Endothelial cell (in vitro differentiated cells): ENCODE results near the gene TUBB2B. TPM values are rescaled to one million over a fixed set of nuclear protein-coding genes. Genes with fewer than 3 reads are reported as not detected.

Experiments used
- DNase-seq: peaks from one replicate; pipeline ENCODE4 v3.0.0; 2021; ENCODE audit warnings: low spot score
- H3K27ac Mint-ChIP-seq: one replicate; pipeline ENCODE4 v1.8.0; 2021; ENCODE audit warnings: mixed read lengths, inconsistent platforms; ENCODE audit not compliant: unreplicated experiment
- H3K27me3 Mint-ChIP-seq: one replicate; pipeline ENCODE4 v1.8.0; 2021; ENCODE audit warnings: mild to moderate bottlenecking, moderate library complexity, mixed read lengths, inconsistent platforms; ENCODE audit not compliant: unreplicated experiment
- H3K36me3 Mint-ChIP-seq: one replicate; pipeline ENCODE4 v1.8.0; 2021; ENCODE audit warnings: mild to moderate bottlenecking, low read depth, mixed read lengths, inconsistent platforms; ENCODE audit not compliant: unreplicated experiment
- H3K4me1 Mint-ChIP-seq: one replicate; pipeline ENCODE4 v1.8.0; 2021; ENCODE audit warnings: mild to moderate bottlenecking, mixed read lengths, inconsistent platforms; ENCODE audit not compliant: unreplicated experiment
- H3K4me3 Mint-ChIP-seq: one replicate; pipeline ENCODE4 v1.8.0; 2021; ENCODE audit warnings: mild to moderate bottlenecking, mixed read lengths, inconsistent platforms; ENCODE audit not compliant: unreplicated experiment
- H3K9me3 Mint-ChIP-seq: one replicate; pipeline ENCODE4 v1.8.0; 2021; ENCODE audit warnings: mixed read lengths, inconsistent platforms; ENCODE audit not compliant: unreplicated experiment
- total RNA-seq: library from RNA; stranded (reverse); fragmentation: NEBNext Ultra II Directional; extraction: Animal tissue kit (Norgen Biotek cat#: 25700); gene quantifications from one replicate; pipeline ENCODE4 v1.2.1, GENCODE V29; 2021; ENCODE audit not compliant: unreplicated experiment
- TF ChIP-seq, protein P1 (sequence below): fragments of 200-600 bp; sonication (generic); IDR thresholded peaks from one replicate; pipeline ENCODE4 v1.5.0; 2021; ENCODE audit warnings: antibody characterized with exemption; ENCODE audit not compliant: unreplicated experiment

The TUBB2B gene
- total RNA-seq, 1 donor from 2014 or later = 93.2 TPM

DNA sequence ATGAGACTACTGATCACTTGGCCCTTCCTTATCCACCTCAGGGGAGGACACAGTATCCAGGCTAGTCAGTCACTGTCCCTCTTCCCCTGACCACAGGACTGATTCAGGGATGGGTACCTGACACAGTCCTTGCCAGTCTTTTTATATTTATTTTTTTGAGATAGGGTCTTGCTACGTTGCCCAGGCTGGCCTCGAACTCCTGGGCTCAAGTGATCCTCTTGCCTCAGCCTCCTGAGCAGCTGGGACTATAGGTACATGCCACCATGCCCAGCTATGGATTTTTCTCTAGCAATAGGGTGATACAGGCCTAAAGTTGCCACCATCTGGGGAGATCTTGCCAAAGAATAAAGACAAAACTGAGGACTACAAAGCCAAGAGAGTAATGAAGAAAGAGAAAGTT lies 10.2 kb downstream of the TUBB2B start:
- no peak overlapping the region for H3K27ac Mint-ChIP-seq
- no peak overlapping the region for H3K4me3 Mint-ChIP-seq
- no peaks in the 10 kb centered on the region for H3K9me3 Mint-ChIP-seq
- peaks cover 6% of the 10 kb centered on the region for H3K4me1 Mint-ChIP-seq
- no peak for DNase-seq
- H3K27me3 Mint-ChIP-seq = peaks cover 5% of the 10 kb centered on the region
- H3K36me3 Mint-ChIP-seq = peaks cover 6% of the 10 kb centered on the region
- TF ChIP-seq, protein P1, sequence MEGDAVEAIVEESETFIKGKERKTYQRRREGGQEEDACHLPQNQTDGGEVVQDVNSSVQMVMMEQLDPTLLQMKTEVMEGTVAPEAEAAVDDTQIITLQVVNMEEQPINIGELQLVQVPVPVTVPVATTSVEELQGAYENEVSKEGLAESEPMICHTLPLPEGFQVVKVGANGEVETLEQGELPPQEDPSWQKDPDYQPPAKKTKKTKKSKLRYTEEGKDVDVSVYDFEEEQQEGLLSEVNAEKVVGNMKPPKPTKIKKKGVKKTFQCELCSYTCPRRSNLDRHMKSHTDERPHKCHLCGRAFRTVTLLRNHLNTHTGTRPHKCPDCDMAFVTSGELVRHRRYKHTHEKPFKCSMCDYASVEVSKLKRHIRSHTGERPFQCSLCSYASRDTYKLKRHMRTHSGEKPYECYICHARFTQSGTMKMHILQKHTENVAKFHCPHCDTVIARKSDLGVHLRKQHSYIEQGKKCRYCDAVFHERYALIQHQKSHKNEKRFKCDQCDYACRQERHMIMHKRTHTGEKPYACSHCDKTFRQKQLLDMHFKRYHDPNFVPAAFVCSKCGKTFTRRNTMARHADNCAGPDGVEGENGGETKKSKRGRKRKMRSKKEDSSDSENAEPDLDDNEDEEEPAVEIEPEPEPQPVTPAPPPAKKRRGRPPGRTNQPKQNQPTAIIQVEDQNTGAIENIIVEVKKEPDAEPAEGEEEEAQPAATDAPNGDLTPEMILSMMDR = no peak

DNA sequence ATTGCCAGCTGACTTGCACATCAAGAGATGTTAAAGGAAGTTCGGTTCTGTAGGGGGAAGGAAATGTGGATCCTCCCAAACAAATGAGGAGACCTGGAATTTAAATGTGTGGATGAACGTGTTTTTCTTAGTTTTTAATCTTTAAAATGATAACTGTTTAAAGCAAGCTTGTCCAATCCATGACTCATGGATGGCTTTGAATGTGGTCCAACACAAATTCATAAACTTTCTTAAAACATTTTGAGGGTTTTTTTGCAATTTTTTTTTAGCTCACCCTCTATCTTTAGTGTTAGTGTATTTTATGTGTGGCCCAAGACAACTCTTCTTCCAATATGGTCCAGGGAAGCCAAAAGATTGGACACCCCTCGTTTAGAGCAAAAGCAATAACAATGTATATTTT lies 12.6 kb downstream of the TUBB2B start:
- TF ChIP-seq, protein P1 = no peak
- no peaks in the 10 kb centered on the region for H3K36me3 Mint-ChIP-seq
- no peak for DNase-seq
- peaks cover 14% of the 10 kb centered on the region for H3K4me1 Mint-ChIP-seq
- no peaks in the 10 kb centered on the region for H3K27me3 Mint-ChIP-seq
- no peak overlapping the region for H3K27ac Mint-ChIP-seq
- H3K9me3 Mint-ChIP-seq = no peaks in the 10 kb centered on the region
- no peak overlapping the region for H3K4me3 Mint-ChIP-seq

DNA sequence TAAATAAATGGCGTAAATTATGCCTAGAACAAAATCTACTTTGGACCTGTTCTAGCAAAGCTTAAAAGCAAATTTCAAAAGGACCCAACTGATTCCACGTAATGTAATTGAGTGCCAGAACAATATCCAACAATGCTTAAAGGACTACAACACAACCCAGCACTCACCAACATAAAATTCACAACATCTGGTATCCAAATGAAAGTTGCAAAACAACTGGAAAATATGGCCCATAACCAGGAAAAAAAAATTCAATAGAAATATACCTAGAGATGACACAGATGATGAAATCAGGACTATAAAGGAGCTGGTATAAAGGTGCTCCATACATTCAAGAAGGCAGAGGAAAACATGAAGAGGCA lies 14.1 kb downstream of the TUBB2B start:
- TF ChIP-seq, protein P1 = no peak
- DNase-seq = no peak
- H3K27ac Mint-ChIP-seq = no peak overlapping the region
- no peaks in the 10 kb centered on the region for H3K9me3 Mint-ChIP-seq
- H3K4me1 Mint-ChIP-seq = peaks cover 14% of the 10 kb centered on the region
- H3K27me3 Mint-ChIP-seq = peaks cover 1% of the 10 kb centered on the region
- H3K36me3 Mint-ChIP-seq = no peaks in the 10 kb centered on the region
- H3K4me3 Mint-ChIP-seq = no peak overlapping the region

DNA sequence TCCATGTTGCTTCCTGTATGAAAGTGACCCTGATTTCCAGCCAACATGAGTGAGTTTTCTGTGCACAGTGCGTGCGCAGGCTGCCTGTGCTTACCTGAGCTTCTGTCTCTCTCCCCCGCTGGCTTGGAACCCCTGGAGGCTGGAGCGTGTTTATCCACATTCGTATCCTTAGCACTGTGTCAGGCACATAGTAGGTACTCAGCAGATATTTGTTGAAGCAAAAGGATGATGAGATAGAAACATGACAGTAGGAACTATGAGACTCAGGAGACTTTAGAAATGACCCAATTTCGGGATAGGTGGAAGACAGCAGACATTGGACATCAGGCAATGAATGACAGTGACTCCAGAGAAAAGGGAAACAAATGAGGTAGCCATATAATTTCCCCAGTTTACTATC lies 15.2 kb downstream of the TUBB2B start:
- DNase-seq = no peak
- TF ChIP-seq, protein P1 = no peak
- Mint-ChIP-seq H3K4me3 (no peak overlapping the region), H3K4me1 (peaks cover 14% of the 10 kb centered on the region), H3K27me3 (peaks cover 1% of the 10 kb centered on the region), H3K27ac (no peak overlapping the region), H3K9me3 (no peaks in the 10 kb centered on the region), H3K36me3 (no peaks in the 10 kb centered on the region)

DNA sequence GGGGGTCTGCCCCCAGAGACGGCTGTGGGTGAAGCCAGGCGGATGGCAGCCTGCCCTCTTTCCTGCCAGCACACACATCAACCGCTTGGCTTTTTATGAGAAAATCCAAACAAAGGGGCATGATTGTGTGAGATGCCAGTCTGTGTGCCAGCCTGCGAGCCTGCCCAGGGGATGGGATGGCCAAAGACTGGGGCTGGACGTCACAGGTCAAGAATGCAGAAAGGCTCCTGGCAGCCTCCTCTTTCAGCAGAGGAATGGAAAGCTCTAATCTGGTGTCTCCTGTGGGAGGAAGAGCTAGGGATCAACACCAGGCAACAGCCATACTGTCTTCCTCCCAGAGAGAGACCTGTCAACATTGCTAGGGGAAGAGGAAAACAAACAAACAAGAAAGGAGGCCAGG lies 15.8 kb downstream of the TUBB2B start:
- H3K27me3 Mint-ChIP-seq = peaks cover 3% of the 10 kb centered on the region
- no peaks in the 10 kb centered on the region for H3K36me3 Mint-ChIP-seq
- no peak for DNase-seq
- TF ChIP-seq, protein P1 = no peak
- no peak overlapping the region for H3K27ac Mint-ChIP-seq
- H3K9me3 Mint-ChIP-seq = no peaks in the 10 kb centered on the region
- no peak overlapping the region for H3K4me3 Mint-ChIP-seq
- peaks cover 14% of the 10 kb centered on the region for H3K4me1 Mint-ChIP-seq
